Tibial artery (tissue), 4 donors: ENCODE data around the gene GINS1.

Source experiments
- DNase-seq, 2 donors: peaks; one replicate each; pipeline ENCODE4 v3.0.0-alpha.2; 2019
- H3K27ac ChIP-seq, 2 donors: fragments of 200-600 bp; sonication (generic) in 1 of 2; 1 replicate in 1 of 2; 2 replicates in 1 of 2; pipeline ENCODE4 v1.5.1; 2018 to 2019; ENCODE audit warnings: mild to moderate bottlenecking in 1 of 2
- H3K27me3 ChIP-seq, 2 donors: fragments of 200-600 bp; sonication (generic) in 1 of 2; one replicate each; pipeline versions ENCODE4 v1.5.1 to v1.6.0; 2016 to 2019
- H3K36me3 ChIP-seq, 3 donors: fragments of 200-600 bp; sonication (generic) in 2 of 3; one replicate each; pipeline ENCODE4 v1.5.1; 2016 to 2019; ENCODE audit warnings: mild to moderate bottlenecking in 2 of 3
- H3K4me1 ChIP-seq, 4 donors: fragments of 200-600 bp; sonication (generic) in 2 of 4; 1 replicate in 3 of 4; 2 replicates in 1 of 4; pipeline ENCODE4 v1.5.1; 2016 to 2019
- H3K4me3 ChIP-seq, 2 donors: fragments of 200-600 bp; sonication (generic) in 1 of 2; 1 replicate in 1 of 2; 2 replicates in 1 of 2; pipeline ENCODE4 v1.5.1; 2018 to 2019; ENCODE audit warnings: mild to moderate bottlenecking in 2 of 2
- H3K9me3 ChIP-seq, 3 donors: fragments of 200-600 bp; sonication (generic) in 1 of 3; one replicate each; pipeline ENCODE4 v1.5.1; 2016 to 2019
- CTCF ChIP-seq, 2 experiments: fragments of 200-600 bp in 1 of 2; fragments of 450-650 bp in 1 of 2; IDR thresholded peaks; one replicate each; pipeline ENCODE4 v1.5.1; 2017 to 2019; ENCODE audit warnings: antibody characterized with exemption in 2 of 2, mild to moderate bottlenecking in 1 of 2, moderate library complexity in 1 of 2
- intact Hi-C: fragments of 100-400 bp; cut with DNase I; formaldehyde crosslinking; loops from one replicate; pipeline ENCODE4 v1.15.0; 2023; ENCODE audit warnings: low total_unique reads

The GINS1 gene

GRCh38 chr20:25374842-25375241 lies 32.6 kb upstream of the GINS1 start:
- intact Hi-C loops, result no loop called here
- Histone ChIP-seq H3K36me3 (no peaks in the 10 kb centered on the region), H3K4me3 (no peak overlapping the region), H3K27me3 (no peaks in the 10 kb centered on the region), H3K27ac (no peak overlapping the region), H3K9me3 (no peaks in the 10 kb centered on the region), H3K4me1 (peaks cover 0 to 5% (median 0%) of the 10 kb centered on the region in 4 donors)
- TF ChIP-seq CTCF (IDR thresholded peaks at IDR 0.05), result no peak
- no peak for DNase-seq

- DNase-seq, result no peak
These were observed 31.2 kb upstream of the GINS1 start for GRCh38 chr20:25376236-25376635.

GRCh38 chr20:25376886-25377285 lies 30.6 kb upstream of the GINS1 start:
- TF ChIP-seq CTCF (IDR thresholded peaks at IDR 0.05), result no peak
- Histone ChIP-seq H3K4me1 (peaks cover 0 to 5% (median 0%) of the 10 kb centered on the region in 4 donors), H3K27me3 (no peaks in the 10 kb centered on the region), H3K27ac (no peak overlapping the region), H3K4me3 (no peak overlapping the region), H3K9me3 (no peaks in the 10 kb centered on the region), H3K36me3 (no peaks in the 10 kb centered on the region)
- DNase-seq, result no peak
- intact Hi-C loops, result no loop called here

More at GRCh38 chr20:25376236-25376635, 31.2 kb upstream of the GINS1 start:
- H3K27ac ChIP-seq, result no peak overlapping the region
- intact Hi-C loops, result no loop called here
- H3K4me3 ChIP-seq, result no peak overlapping the region
- H3K9me3 ChIP-seq, result no peaks in the 10 kb centered on the region
- TF ChIP-seq CTCF (IDR thresholded peaks at IDR 0.05), result no peak
- H3K27me3 ChIP-seq, result no peaks in the 10 kb centered on the region
- peaks cover 0 to 5% (median 0%) of the 10 kb centered on the region in 4 donors for H3K4me1 ChIP-seq
- no peaks in the 10 kb centered on the region for H3K36me3 ChIP-seq

- no peak for TF ChIP-seq CTCF (IDR thresholded peaks at IDR 0.05)
- no peak for DNase-seq
- intact Hi-C loops, result no loop called here
- Histone ChIP-seq H3K4me3 (no peak overlapping the region), H3K27me3 (no peaks in the 10 kb centered on the region), H3K36me3 (no peaks in the 10 kb centered on the region), H3K27ac (no peak overlapping the region), H3K4me1 (peaks cover 0 to 5% (median 0%) of the 10 kb centered on the region in 4 donors), H3K9me3 (no peaks in the 10 kb centered on the region)
These were observed 29.1 kb upstream of the GINS1 start for GRCh38 chr20:25378189-25378883.

- no peak overlapping the region for H3K27ac ChIP-seq
- no peak for DNase-seq
- no peak overlapping the region for H3K4me3 ChIP-seq
- H3K4me1 ChIP-seq, result peaks cover 0 to 5% (median 0%) of the 10 kb centered on the region in 4 donors
- no peaks in the 10 kb centered on the region for H3K9me3 ChIP-seq
- H3K27me3 ChIP-seq, result no peaks in the 10 kb centered on the region
- intact Hi-C loops, result no loop called here
- TF ChIP-seq CTCF (IDR thresholded peaks at IDR 0.05), result no peak
- H3K36me3 ChIP-seq, result no peaks in the 10 kb centered on the region
These were observed 28.4 kb upstream of the GINS1 start for GRCh38 chr20:25378884-25379733.
